SH-SY5Y (cell line): Measurements from ENCODE around the gene THRB.

Source experiments
- GATA2 ChIP-seq: IDR thresholded peaks from 2 replicates; pipeline ENCODE4 v1.6.1; 2011; ENCODE audit warnings: mild to moderate bottlenecking, low read depth, low read length
- GATA3 ChIP-seq: IDR thresholded peaks from 2 replicates; pipeline ENCODE4 v1.6.1; 2011; ENCODE audit warnings: low read depth, mild to moderate bottlenecking, low read length, moderate library complexity

GRCh38 chr3:24373198-24373959 lies 121.3 kb downstream of the THRB start:
- TF ChIP-seq GATA3, result no peak
- TF ChIP-seq GATA2, result no peak
